Activated CD8-positive, alpha-beta memory T cell treated with anti-CD3 and anti-CD28 coated beads, Interleukin-2, amount 50 U/mL, for 1 hour (primary cell): Measurements from ENCODE around the gene STRN.
"Not testable (repeated sequence)": the region's sequence is repeated elsewhere in the genome, so short reads cannot be mapped to it uniquely, and the experiment has no call there.

Experiments
- DNase-seq: peaks from one replicate; pipeline ENCODE4 v3.0.0-alpha.2; 2020; ENCODE audit errors: extremely low read depth

Gene STRN

GRCh38 chr2:36906277-36906676, 60.1 kb downstream of the STRN start:
- no peak for DNase-seq

GRCh38 chr2:36904636-36905035, 61.7 kb downstream of the STRN start:
- DNase-seq, result no peak

GRCh38 chr2:36902385-36903120, 63.8 kb downstream of the STRN start:
- no peak for DNase-seq

- no peak for DNase-seq
Measured at GRCh38 chr2:36892805-36893204, 73.5 kb downstream of the STRN start.

GRCh38 chr2:36889795-36890194, 76.5 kb downstream of the STRN start:
- DNase-seq, result no peak

DNA sequence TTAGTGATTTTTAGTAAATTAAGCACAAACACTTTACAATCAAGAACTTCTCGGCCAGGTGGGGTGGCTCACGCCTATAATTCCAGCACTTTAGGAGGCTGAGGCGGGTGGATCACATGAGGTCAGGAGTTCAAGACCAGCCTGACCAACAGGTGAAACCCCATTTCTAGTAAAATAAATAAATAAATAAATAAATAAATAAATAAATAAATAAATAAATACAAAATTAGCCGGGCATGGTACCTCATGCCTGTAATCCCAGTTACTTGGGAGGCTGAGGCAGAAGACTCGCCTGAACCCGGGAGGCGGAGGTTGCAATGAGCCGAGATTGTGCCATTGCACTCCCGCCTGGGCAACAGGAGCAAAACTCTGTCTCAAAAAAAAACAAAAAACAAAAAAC, 79.2 kb downstream of the STRN start:
- DNase-seq, result not testable (repeated sequence)

DNA sequence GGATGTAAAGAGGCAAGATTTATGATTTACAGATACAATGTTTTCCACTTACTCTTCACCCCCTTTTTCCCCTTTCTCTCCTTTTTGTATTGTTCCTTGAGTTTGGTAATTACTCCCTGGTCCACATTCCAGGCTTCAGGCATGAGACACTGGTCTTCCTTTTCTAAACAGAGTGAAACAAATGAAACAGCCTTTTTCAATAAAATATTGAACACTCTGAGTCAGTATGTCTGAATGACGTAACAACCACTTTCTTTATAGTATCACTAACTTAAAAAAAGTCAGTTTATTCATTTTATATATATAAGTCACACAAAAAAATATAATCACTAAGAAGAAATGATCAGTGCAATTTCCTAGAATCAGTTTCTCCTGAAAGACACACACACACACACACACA, 79.7 kb downstream of the STRN start:
- no peak for DNase-seq

DNA sequence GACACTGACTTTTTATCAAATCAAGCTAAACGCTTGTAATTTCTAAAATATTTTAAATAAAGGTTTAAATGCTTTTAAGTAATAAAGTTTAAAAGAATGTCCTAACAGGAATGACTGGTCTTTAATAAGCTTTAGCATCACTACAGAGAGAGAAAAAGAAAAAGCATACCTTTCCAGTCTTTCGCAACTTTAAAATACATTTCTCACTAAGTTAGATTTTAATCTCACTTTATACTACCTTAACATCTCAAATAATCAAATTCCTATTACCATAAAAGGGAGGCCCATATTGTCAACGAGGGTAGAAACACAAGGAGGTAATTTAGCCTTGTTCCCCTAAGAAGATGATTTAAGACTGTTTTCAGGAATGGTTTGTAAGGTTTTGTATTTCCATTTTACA, 80.7 kb downstream of the STRN start:
- DNase-seq, result no peak

DNA sequence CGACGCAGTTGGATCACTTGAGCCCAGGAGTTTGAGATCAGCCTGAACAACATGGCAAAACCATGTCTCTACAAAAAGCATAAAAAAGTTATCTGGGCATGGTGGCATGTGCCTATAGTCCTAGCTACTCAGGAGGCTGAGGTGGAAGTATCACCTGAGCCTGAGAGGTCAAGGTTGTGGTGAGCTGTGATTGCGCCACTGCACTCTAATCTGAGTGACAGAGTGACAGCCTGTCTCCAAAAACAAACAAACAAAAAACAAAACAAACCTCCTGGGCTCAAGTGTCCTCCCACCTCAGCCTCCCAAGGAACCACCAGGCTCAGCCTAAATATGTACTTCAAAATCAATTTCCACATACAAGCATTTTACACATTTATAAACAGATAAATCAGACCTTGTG, 83.8 kb downstream of the STRN start:
- DNase-seq, result no peak

DNA sequence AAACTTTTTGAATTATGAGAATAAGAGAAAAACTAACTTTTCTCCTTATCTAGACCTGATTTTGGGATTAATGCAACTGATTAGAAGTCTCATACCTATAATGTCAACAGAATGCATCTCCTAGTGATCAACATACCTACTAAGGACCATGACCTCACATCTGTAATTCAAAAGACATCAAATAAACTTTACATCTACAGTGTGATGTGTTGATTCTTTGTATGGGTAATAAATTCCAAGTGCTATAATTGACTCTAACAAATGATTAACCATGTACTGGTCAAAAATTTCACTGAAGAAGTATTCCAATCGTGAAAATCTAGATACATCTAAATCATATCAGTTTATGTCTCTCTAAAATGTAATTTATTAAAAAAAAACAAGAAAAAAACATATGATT, 84.5 kb downstream of the STRN start:
- DNase-seq, result no peak

GRCh38 chr2:36878429-36878828, 87.9 kb downstream of the STRN start:
- DNase-seq, result no peak

- no peak for DNase-seq
Measured at GRCh38 chr2:36871068-36871707, 95.1 kb downstream of the STRN start.

DNA sequence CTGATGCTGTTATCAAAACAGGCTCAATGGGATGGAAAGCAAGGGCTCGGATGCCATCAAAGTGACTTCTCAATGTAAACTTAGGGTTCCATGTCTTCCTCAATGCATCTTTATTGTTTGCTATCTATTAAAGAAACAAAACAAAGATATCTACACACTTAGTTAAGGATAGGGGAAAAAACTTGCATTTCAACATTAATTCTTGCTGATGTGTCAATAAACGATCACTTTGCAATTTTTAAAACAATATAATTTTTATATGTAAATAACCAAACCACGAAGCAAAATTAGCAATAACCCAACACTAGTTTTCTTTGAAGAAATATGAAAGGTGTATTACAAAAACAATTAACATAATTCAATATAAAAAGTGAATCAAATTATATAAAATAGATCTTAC, 96.7 kb downstream of the STRN start:
- DNase-seq, result no peak

GRCh38 chr2:36861896-36862295, 104.4 kb downstream of the STRN start:
- no peak for DNase-seq

DNA sequence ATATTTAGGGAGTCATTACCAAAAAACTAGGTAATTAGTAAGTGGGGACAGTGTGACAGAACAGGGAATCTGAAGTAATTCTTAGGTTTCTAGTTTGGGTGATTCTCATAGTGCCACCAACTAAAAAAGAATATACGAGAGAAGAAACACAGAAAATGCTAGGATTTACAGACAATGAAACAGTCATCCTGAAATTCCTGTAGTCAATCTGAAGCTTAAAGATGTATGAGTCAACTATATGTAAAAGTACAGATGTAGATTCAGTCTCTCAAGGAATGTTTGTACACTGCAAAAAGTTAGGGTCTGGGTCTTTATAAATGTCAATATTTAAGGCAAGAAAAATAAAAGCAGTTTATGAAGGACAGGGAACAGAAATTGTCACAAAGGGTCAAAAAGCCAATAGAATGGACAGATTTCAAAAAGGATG, 107.0 kb downstream of the STRN start:
- DNase-seq, result no peak

- DNase-seq, result no peak
Measured at GRCh38 chr2:36858551-36859365, 107.6 kb downstream of the STRN start.

DNA sequence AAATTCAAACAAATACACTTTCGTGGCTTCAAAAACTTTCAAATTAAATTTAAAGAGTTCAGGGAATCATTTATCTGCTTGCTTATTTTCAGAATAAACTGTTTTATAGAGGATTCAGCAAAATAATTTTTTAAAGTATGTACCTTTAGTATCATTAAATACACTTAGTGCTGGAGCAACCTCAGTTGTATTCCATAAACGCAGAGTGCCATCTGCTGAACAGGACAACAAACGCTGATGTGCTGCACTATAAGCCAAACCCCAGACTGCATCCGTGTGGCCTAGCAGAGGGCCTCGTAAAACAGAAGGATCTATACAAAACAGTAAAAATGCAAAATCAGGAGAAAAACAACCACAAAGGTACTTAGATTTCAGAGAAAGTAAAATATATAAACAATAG, 108.6 kb downstream of the STRN start:
- DNase-seq, result no peak

DNA sequence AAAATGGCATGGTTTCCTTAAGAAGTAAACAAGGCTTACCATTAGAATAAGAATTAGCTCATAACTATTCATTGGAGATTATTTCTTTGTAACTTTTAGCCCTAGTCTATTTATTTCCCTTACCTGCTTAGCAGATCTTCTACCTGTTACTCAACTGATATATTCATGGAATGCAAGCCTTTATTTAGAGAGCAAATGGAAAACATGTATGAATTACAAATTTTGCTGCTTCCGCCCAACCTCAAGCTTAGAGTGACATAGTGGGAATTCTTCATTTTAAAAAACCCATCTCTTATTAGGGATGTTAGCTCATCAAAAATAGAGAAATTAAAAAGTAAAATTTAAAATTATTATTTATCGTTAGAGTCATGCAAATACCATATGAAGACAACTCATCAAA, 110.9 kb downstream of the STRN start:
- no peak for DNase-seq

DNA sequence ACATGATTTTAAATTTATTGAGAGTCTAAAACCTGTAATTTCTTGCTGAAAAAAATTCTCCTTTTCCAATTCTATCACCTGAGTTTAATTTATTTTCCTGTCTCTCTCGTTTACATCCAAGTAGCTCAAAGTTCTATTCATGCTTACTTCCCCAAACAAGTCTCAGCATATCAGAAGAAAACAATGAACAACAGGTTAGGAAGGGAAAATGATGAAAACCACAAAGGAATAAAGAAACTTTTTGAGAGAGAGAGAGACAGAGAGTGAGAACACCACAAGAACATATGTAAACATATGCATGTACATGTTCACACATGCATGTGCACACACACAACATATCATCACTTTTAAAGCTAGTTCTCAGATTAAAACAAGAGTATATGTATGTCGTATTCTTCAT, 112.1 kb downstream of the STRN start:
- DNase-seq, result no peak

DNA sequence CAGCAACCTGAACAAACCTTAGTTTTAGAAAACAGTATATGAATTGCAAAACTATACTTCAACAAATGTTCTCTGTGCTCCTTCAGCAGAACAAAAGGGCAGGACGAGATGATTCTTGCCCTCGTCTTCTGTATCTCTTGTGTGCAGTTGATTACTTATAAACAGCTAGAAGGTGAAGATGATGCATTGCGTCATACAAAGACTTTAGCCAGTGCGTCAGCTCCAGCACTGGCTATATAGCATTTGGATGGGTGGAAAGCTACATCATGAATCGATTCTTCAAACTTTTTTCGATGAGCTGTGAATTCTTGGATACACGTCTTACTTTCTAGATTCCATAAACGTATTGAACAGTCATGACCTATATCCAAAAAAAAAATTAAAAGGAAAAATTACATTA, 117.1 kb downstream of the STRN start:
- no peak for DNase-seq

- no peak for DNase-seq
Measured at GRCh38 chr2:36843838-36844237, 122.5 kb downstream of the STRN start.

- DNase-seq, result no peak
Measured at GRCh38 chr2:36839976-36840617, 126.2 kb downstream of the STRN start.
